GM06990 (cell line): ENCODE measurements around the gene POPDC3.

Experiments used
- DNase-seq: peaks from one replicate; pipeline ENCODE4 v3.0.0-alpha.2; 2011; ENCODE audit not compliant: insufficient read length; ENCODE audit errors: extremely low read depth
- H3K27me3 ChIP-seq: replicated peaks from 2 replicates; pipeline ENCODE4 v1.6.0; 2011; ENCODE audit warnings: low read length; ENCODE audit not compliant: control insufficient read depth, insufficient read depth
- H3K36me3 ChIP-seq: 2 replicates; pipeline ENCODE4 v1.5.1; 2011; ENCODE audit warnings: low read length; ENCODE audit not compliant: control insufficient read depth, insufficient read depth
- H3K4me3 ChIP-seq: replicated peaks from 2 replicates; pipeline ENCODE4 v1.5.1; 2011; ENCODE audit warnings: low read depth, mild to moderate bottlenecking, control low read depth, low read length
- TF ChIP-seq, protein P1 (sequence below): IDR thresholded peaks from 2 replicates; pipeline ENCODE4 v1.5.1; 2011; ENCODE audit warnings: low read length, control low read depth, mild to moderate bottlenecking, inconsistent platforms; ENCODE audit not compliant: insufficient read depth, poor library complexity, severe bottlenecking

Gene POPDC3

DNA sequence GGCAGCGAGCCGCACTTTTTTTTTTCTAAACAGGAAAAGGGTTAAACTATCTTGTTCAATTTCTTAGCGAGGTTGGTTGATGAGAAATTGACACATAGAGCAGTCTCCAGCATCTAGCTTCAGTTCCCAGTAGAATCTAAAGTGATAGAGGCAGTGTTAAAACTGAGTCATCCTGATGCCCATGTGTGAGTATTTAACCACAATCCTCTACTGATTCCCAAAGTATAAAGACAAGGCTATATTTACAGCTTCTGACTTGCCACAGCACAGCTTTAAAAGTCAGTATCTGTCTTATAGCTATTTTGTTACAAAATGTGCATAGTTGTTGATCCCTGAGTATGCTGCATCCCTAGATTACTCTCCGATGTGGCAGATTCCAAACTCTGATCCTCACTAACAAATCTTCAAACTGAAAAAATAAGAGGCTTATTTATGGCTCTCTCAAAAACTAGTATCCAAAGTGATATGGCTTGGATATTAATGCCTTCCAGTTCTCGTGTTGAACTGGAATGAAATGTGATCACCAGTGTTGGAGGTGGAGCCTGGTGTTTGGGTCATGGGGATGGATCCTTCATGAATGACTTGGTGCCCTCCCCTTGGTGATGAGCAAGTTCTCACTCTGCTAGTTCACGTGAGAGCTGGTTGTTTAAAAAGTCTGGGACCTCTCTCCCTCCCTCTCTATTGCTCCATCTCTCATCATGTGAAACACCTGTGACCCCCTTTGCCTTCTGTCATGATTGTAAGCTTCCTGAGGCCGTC is 13.1 kb upstream of the POPDC3 start:
- TF ChIP-seq, protein P1, sequence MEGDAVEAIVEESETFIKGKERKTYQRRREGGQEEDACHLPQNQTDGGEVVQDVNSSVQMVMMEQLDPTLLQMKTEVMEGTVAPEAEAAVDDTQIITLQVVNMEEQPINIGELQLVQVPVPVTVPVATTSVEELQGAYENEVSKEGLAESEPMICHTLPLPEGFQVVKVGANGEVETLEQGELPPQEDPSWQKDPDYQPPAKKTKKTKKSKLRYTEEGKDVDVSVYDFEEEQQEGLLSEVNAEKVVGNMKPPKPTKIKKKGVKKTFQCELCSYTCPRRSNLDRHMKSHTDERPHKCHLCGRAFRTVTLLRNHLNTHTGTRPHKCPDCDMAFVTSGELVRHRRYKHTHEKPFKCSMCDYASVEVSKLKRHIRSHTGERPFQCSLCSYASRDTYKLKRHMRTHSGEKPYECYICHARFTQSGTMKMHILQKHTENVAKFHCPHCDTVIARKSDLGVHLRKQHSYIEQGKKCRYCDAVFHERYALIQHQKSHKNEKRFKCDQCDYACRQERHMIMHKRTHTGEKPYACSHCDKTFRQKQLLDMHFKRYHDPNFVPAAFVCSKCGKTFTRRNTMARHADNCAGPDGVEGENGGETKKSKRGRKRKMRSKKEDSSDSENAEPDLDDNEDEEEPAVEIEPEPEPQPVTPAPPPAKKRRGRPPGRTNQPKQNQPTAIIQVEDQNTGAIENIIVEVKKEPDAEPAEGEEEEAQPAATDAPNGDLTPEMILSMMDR, result no peak
- DNase-seq, result no peak
- Histone ChIP-seq H3K4me3 (no peak overlapping the region), H3K27me3 (no peaks in the 10 kb centered on the region; the same call in none of the 2 replicates), H3K36me3 (no peaks in the 10 kb centered on the region)

DNA sequence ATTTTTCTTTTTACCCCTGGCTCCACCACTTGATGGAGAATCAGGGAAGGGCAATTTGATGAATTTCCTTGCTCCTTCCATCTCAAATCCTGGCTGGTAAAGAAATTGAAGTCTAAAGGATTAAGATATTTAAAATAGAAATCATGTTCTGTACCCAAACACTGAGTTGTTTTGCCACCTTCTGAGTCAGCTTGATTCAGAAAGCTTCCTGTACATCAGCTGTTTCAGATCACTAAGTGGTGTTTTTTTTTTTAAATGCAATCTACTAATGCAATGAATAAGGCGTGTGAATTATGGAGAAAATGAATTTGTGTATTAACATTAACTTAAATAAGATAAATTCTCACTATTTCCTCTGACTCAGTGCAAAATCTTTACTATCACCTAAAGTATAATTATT is 11.5 kb upstream of the POPDC3 start:
- Histone ChIP-seq H3K36me3 (no peaks in the 10 kb centered on the region), H3K27me3 (no peaks in the 10 kb centered on the region; the same call in none of the 2 replicates), H3K4me3 (no peak overlapping the region)
- no peak for DNase-seq
- TF ChIP-seq, protein P1, result no peak

DNA sequence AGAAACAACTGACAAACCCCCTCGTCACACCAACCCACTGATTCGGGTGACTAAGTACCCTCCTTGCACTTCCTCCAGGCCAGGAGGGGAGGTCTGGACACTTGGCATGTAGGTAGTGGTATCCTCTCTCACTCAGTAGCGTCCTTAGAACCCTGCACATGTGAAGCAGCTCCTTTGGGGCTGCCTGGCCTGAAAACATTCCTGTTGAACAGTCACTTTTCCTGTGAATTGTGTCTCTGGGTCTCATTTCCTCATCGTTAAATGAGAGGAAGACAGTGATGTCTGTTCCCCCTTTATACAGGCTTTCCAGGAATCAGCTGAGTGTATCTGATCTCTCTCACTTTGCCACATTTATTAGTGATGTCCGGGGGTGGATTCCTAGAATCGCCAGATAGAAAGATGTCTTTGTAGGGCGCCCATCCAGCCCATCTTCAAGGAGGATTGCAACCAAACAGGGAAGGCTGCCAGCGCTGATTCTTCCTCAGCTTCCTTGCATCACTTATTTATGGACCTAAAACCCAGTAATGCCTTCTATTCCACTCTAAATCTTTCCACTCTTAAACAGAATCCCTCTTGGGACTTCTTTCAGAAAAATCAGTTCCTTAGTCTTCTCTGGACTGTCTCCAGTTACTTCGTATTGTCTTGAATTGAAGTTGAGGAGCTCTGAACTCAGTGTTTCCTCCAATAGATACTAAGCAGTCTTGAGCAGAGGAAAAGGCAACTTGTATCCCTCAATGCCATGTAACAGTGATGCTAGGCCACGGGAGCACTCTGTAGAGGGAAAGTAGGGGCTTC is 9.4 kb upstream of the POPDC3 start:
- no peaks in the 10 kb centered on the region for H3K36me3 ChIP-seq
- no peak for DNase-seq
- H3K27me3 ChIP-seq, result no peaks in the 10 kb centered on the region; the same call in none of the 2 replicates
- H3K4me3 ChIP-seq, result no peak overlapping the region
- TF ChIP-seq, protein P1, result no peak

DNA sequence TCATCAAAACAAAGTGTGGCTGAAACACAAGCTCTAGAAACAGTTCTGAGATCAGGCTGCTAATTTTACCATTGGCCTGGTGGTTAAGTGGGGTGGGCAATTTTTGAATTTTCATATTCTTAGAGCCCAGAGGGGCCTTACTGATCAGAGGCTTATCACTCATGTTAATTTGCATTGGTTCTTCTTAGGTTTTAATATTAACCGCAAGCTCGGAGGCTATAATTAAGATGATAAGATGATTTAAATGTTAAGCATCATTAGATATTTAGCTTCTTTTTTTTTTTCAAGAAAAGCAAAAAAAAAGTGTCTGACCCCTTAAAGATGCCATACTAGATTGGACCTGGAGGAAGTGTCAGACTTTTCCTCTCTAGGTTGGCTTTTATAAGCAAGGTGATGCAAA is 8.4 kb upstream of the POPDC3 start:
- no peaks in the 10 kb centered on the region for H3K36me3 ChIP-seq
- no peak for DNase-seq
- TF ChIP-seq, protein P1, result no peak
- H3K27me3 ChIP-seq, result no peaks in the 10 kb centered on the region; the same call in none of the 2 replicates
- H3K4me3 ChIP-seq, result no peak overlapping the region

DNA sequence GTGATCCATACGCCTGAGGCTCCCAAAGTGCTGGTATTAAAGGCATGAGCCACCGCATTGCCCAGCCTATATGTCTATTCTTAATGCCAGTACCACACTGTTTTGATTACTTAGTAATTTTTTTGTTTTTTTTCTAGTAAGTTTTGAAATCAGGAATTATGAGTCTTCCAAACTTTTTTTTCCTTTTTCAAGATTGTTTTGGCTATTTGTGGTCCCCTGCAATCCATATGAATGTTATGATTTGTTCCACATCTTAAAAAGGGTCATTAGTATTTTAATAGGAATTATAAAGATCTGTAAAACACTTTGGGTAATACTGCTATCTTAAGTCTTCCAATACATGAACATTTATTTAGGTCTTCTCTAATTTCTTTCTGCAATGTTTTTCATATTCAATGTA is 6.8 kb upstream of the POPDC3 start:
- Histone ChIP-seq H3K4me3 (no peak overlapping the region), H3K36me3 (no peaks in the 10 kb centered on the region), H3K27me3 (peaks cover 2% of the 10 kb centered on the region)
- no peak for DNase-seq
- TF ChIP-seq, protein P1, result no peak
